GM19372 (cell line): ENCODE results near the gene ATRIP.
A peak's percentile ranks its signal among the peaks of the same experiment; 100 is the strongest.
"Not testable (repeated sequence)": the region's sequence is repeated elsewhere in the genome, so short reads cannot be mapped to it uniquely, and the experiment has no call there.

ENCODE experiments used
- ATAC-seq: cut with Tn5 transposase; IDR thresholded peaks from one replicate; pipeline ENCODE4 v1.9.1; 2021; ENCODE audit warnings: mild to moderate bottlenecking, low read depth, moderate library complexity; ENCODE audit not compliant: unreplicated experiment

The ATRIP gene

GRCh38 chr3:48446425-48447193 lies at the start of gene ATRIP:
Gene ATRIP (plus strand): TSS chr3:48446737. CDS start chr3:48446846, 109 bp downstream.
- ATAC-seq: peak; percentile 90

GRCh38 chr3:48397767-48398681 lies 48.5 kb upstream of the ATRIP start:
- no peak for ATAC-seq

- no peak for ATAC-seq
Observed at GRCh38 chr3:48398701-48399386, 47.7 kb upstream of the ATRIP start.

- no peak for ATAC-seq
Observed at GRCh38 chr3:48399387-48400172, 47.0 kb upstream of the ATRIP start.

GRCh38 chr3:48400824-48401433 lies 45.6 kb upstream of the ATRIP start:
- ATAC-seq: no peak

- not testable (repeated sequence) for ATAC-seq
Observed at GRCh38 chr3:48401434-48401901, 45.1 kb upstream of the ATRIP start.

- no peak for ATAC-seq
Observed at GRCh38 chr3:48402281-48402732, 44.2 kb upstream of the ATRIP start.

GRCh38 chr3:48402907-48403306 lies 43.6 kb upstream of the ATRIP start:
- no peak for ATAC-seq

GRCh38 chr3:48403533-48404439 lies 42.8 kb upstream of the ATRIP start:
- ATAC-seq: no peak

GRCh38 chr3:48404440-48405342 lies 41.8 kb upstream of the ATRIP start:
- no peak for ATAC-seq

GRCh38 chr3:48405343-48405881 lies 41.1 kb upstream of the ATRIP start:
- ATAC-seq: no peak

GRCh38 chr3:48405971-48406370 lies 40.6 kb upstream of the ATRIP start:
- ATAC-seq: no peak

GRCh38 chr3:48406443-48407431 lies 39.8 kb upstream of the ATRIP start:
- ATAC-seq: no peak

- no peak for ATAC-seq
Observed at GRCh38 chr3:48407542-48408099, 38.9 kb upstream of the ATRIP start.

GRCh38 chr3:48408823-48409281 lies 37.7 kb upstream of the ATRIP start:
- ATAC-seq: no peak
